Mesenchymal stem cell (in vitro differentiated cells and primary cell): Measurements from ENCODE around the gene CKB.
A peak's percentile ranks its signal among the peaks of the same experiment; 100 is the strongest.

Experiments
- DNase-seq: peaks from one replicate; pipeline ENCODE4 v3.0.0-alpha.2; 2013
- H2AFZ ChIP-seq: one replicate; pipeline ENCODE4 v1.6.1; 2013; ENCODE audit warnings: low read depth, mild to moderate bottlenecking, control low read depth, inconsistent platforms, low read length, moderate library complexity
- H2AK5ac ChIP-seq: 2 replicates; pipeline ENCODE4 v1.6.1; 2013; ENCODE audit warnings: low read length, moderate library complexity, mild to moderate bottlenecking, inconsistent platforms; ENCODE audit not compliant: severe bottlenecking
- H2BK120ac ChIP-seq: one replicate; pipeline ENCODE4 v1.6.1; 2013; ENCODE audit warnings: low read depth, mild to moderate bottlenecking, inconsistent platforms, low read length, moderate library complexity
- H2BK12ac ChIP-seq, 2 experiments: one replicate each; pipeline ENCODE4 v1.6.1; 2013; ENCODE audit warnings: inconsistent platforms in 2 of 2, low read length in 2 of 2, mild to moderate bottlenecking in 2 of 2, moderate library complexity in 2 of 2, control low read depth in 1 of 2
- H2BK15ac ChIP-seq: one replicate; pipeline ENCODE4 v1.6.1; 2013; ENCODE audit warnings: mild to moderate bottlenecking, low read depth, inconsistent platforms; ENCODE audit not compliant: poor library complexity, severe bottlenecking
- H2BK5ac ChIP-seq: 2 replicates; pipeline ENCODE4 v1.6.1; 2013; ENCODE audit warnings: low read depth, mild to moderate bottlenecking, low read length, control low read depth, inconsistent platforms; ENCODE audit not compliant: poor library complexity, severe bottlenecking
- H3K14ac ChIP-seq, 2 experiments: one replicate each; pipeline ENCODE4 v1.6.1; 2013; ENCODE audit warnings: inconsistent platforms in 2 of 2, low read length in 2 of 2, control low read depth in 1 of 2, mild to moderate bottlenecking in 1 of 2, moderate library complexity in 1 of 2
- H3K18ac ChIP-seq, 2 experiments: one replicate each; pipeline ENCODE4 v1.6.1; 2013; ENCODE audit warnings: inconsistent platforms in 2 of 2, low read length in 2 of 2, control low read depth in 1 of 2, low read depth in 1 of 2, mild to moderate bottlenecking in 1 of 2
- H3K23ac ChIP-seq, 2 experiments: one replicate each; pipeline ENCODE4 v1.6.1; 2013; ENCODE audit warnings: inconsistent platforms in 2 of 2, low read length in 2 of 2, mild to moderate bottlenecking in 2 of 2, moderate library complexity in 2 of 2, control low read depth in 1 of 2
- H3K27ac ChIP-seq: 2 replicates; pipeline ENCODE4 v1.5.1; 2013; ENCODE audit warnings: mild to moderate bottlenecking, moderate library complexity, low read length, control low read depth, inconsistent platforms; ENCODE audit not compliant: poor library complexity, severe bottlenecking
- H3K27me3 ChIP-seq, 2 experiments: 2 replicates each; pipeline versions ENCODE4 v1.6.1 to v1.7.0; 2013; ENCODE audit warnings: low read length in 2 of 2, mild to moderate bottlenecking in 2 of 2, moderate library complexity in 2 of 2, control low read depth in 1 of 2, inconsistent platforms in 1 of 2; ENCODE audit not compliant: control insufficient read depth in 1 of 2, insufficient read depth in 1 of 2
- H3K36me3 ChIP-seq, 2 experiments: 2 replicates each; pipeline versions ENCODE4 v1.6.1 to v1.7.0; 2013; ENCODE audit warnings: low read length in 2 of 2, control low read depth in 1 of 2, inconsistent platforms in 1 of 2, low read depth in 1 of 2, mild to moderate bottlenecking in 1 of 2; ENCODE audit not compliant: insufficient read depth in 2 of 2, control insufficient read depth in 1 of 2
- H3K4ac ChIP-seq, 2 experiments: one replicate each; pipeline ENCODE4 v1.6.1; 2013; ENCODE audit warnings: inconsistent platforms in 2 of 2, low read length in 2 of 2, mild to moderate bottlenecking in 2 of 2, moderate library complexity in 2 of 2, control low read depth in 1 of 2, low read depth in 1 of 2
- H3K4me1 ChIP-seq: 2 replicates; pipeline ENCODE4 v1.6.1; 2013; ENCODE audit warnings: low read depth, low read length, control low read depth; ENCODE audit not compliant: control insufficient read depth, insufficient read depth
- H3K4me2 ChIP-seq: 2 replicates; pipeline ENCODE4 v1.6.1; 2013; ENCODE audit warnings: low read length, mild to moderate bottlenecking, inconsistent platforms; ENCODE audit not compliant: poor library complexity, severe bottlenecking
- H3K4me3 ChIP-seq, 2 experiments: 2 replicates each; pipeline versions ENCODE4 v1.5.1 to v1.7.0; 2013; ENCODE audit warnings: low read length in 2 of 2, mild to moderate bottlenecking in 2 of 2, control low read depth in 1 of 2, low read depth in 1 of 2; ENCODE audit not compliant: insufficient read depth in 1 of 2
- H3K79me1 ChIP-seq: replicated peaks from 2 replicates; pipeline ENCODE4 v1.6.1; 2013; ENCODE audit warnings: mild to moderate bottlenecking, control low read depth, low read length, inconsistent platforms; ENCODE audit not compliant: poor library complexity, severe bottlenecking
- H3K9ac ChIP-seq: 2 replicates; pipeline ENCODE4 v1.7.0; 2013; ENCODE audit warnings: mild to moderate bottlenecking, low read length, moderate library complexity
- H3K9me3 ChIP-seq: 2 replicates; pipeline ENCODE4 v1.7.0; 2013; ENCODE audit warnings: mild to moderate bottlenecking, low read length; ENCODE audit not compliant: control insufficient read depth
- H4K8ac ChIP-seq: one replicate; pipeline ENCODE4 v1.6.1; 2013; ENCODE audit warnings: inconsistent platforms, mild to moderate bottlenecking, low read length, moderate library complexity
- H4K91ac ChIP-seq: one replicate; pipeline ENCODE4 v1.6.1; 2013; ENCODE audit warnings: mild to moderate bottlenecking, low read length, inconsistent platforms
- WGBS: methylation state at CpG from one replicate; pipeline ENCODE4 v1.1.7; 2013; ENCODE audit warnings: mixed read lengths; 5-methylcytosine and 5-hydroxymethylcytosine counted together

Gene CKB

GRCh38 chr14:103491691-103492090 lies 30.9 kb downstream of the CKB start:
- Histone ChIP-seq H3K4me2 (no peak overlapping the region), H3K36me3 (peaks cover 39 to 60% of the 10 kb centered on the region in 2 experiments), H2BK120ac (no peak overlapping the region), H3K9me3 (no peaks in the 10 kb centered on the region), H3K4ac (no peak overlapping the region), H2BK5ac (no peak overlapping the region), H2BK15ac (no peak overlapping the region), H4K91ac (no peak overlapping the region), H3K27ac (no peak overlapping the region), H3K4me1 (peaks cover 3% of the 10 kb centered on the region), H3K18ac (no peak overlapping the region), H3K14ac (no peak overlapping the region), H3K9ac (peak overlapping the region; percentile 66), H4K8ac (no peak overlapping the region), H3K23ac (no peak overlapping the region), H3K4me3 (no peak overlapping the region), H2AK5ac (no peak overlapping the region), H3K27me3 (no peaks in the 10 kb centered on the region), H2BK12ac (no peak overlapping the region), H3K79me1 (peaks cover 22% of the 10 kb centered on the region), H2AFZ (no peak overlapping the region)
- DNase-seq = no peak
- WGBS = 96% methylated on average over 9 of the region's 10 CpGs

GRCh38 chr14:103489621-103490020 lies 33.0 kb downstream of the CKB start:
- no peaks in the 10 kb centered on the region for H3K27me3 ChIP-seq
- no peak overlapping the region for H4K91ac ChIP-seq
- H3K14ac ChIP-seq = no peak overlapping the region
- peak overlapping the region; percentile 9 for H3K9ac ChIP-seq
- H2AK5ac ChIP-seq = no peak overlapping the region
- no peak for DNase-seq
- no peak overlapping the region for H3K4me2 ChIP-seq
- H3K27ac ChIP-seq = peak overlapping the region; percentile 41
- H3K79me1 ChIP-seq = peaks cover 18% of the 10 kb centered on the region
- H3K4ac ChIP-seq = no peak overlapping the region
- H3K4me3 ChIP-seq = peak overlapping the region in 1 of 2 experiments; percentile 8
- WGBS = 86% methylated on average over 2 of the region's 2 CpGs
- no peak overlapping the region for H2BK120ac ChIP-seq
- no peak overlapping the region for H2AFZ ChIP-seq
- H3K18ac ChIP-seq = no peak overlapping the region
- no peak overlapping the region for H2BK12ac ChIP-seq
- H2BK5ac ChIP-seq = no peak overlapping the region
- no peak overlapping the region for H4K8ac ChIP-seq
- no peak overlapping the region for H3K23ac ChIP-seq
- H3K4me1 ChIP-seq = peaks cover 3% of the 10 kb centered on the region
- H3K36me3 ChIP-seq = peaks cover 27 to 54% of the 10 kb centered on the region in 2 experiments
- no peaks in the 10 kb centered on the region for H3K9me3 ChIP-seq
- H2BK15ac ChIP-seq = no peak overlapping the region

DNA sequence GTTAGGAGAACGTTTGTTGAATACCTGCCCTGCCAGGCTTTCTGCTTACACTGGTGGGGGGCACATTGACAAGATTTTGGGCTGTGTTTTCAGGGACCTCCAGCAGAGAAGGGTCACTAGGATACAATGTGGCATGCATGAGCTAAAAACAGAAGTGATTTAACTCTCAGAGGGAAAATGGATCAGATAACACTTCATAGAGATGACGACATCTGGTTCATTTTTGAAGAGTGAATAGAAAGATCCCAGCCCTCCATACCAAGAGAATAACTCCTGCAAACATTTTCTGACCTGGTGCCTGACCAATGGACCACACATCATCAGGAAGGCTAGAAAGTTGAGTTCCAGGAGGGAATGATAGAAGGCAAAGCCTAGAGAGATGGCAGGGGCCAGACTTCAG lies 33.7 kb downstream of the CKB start:
- Histone ChIP-seq H2BK5ac (no peak overlapping the region), H2BK15ac (no peak overlapping the region), H3K27me3 (no peaks in the 10 kb centered on the region), H3K18ac (no peak overlapping the region), H3K27ac (peak overlapping the region; percentile 41), H2AFZ (no peak overlapping the region), H3K4me2 (no peak overlapping the region), H3K23ac (no peak overlapping the region), H2BK120ac (no peak overlapping the region), H3K4me3 (peak overlapping the region in 1 of 2 experiments; percentile 12), H3K9ac (peak overlapping the region; percentile 66), H3K9me3 (no peaks in the 10 kb centered on the region), H3K79me1 (peaks cover 17% of the 10 kb centered on the region), H2BK12ac (no peak overlapping the region), H3K36me3 (peaks cover 24 to 57% of the 10 kb centered on the region in 2 experiments), H3K14ac (no peak overlapping the region), H3K4ac (no peak overlapping the region), H2AK5ac (no peak overlapping the region), H4K91ac (no peak overlapping the region), H3K4me1 (peaks cover 3% of the 10 kb centered on the region), H4K8ac (no peak overlapping the region)
- 89% methylated on average over 2 of the region's 2 CpGs for WGBS
- DNase-seq = no peak

DNA sequence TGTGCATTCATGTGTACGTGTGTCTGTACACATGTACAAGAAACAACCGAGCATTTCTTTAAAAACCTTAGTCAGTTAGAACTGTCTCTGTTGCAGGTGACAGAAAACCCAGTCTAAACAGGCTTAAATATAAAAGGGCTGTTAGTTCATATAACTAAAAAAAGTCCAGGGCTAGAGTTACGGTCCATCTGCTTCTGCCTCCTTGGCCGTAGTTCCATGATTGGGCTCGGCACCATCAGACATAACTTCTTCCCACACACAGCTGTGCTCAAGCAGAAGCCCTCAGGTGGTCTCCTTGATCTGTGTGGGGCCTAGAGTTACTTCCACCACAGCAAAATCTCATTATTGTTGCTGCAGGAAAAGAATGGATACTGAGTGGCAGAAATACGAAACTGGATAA lies 34.6 kb downstream of the CKB start:
- Histone ChIP-seq H3K4me2 (no peak overlapping the region), H3K27me3 (no peaks in the 10 kb centered on the region), H3K18ac (no peak overlapping the region), H2BK12ac (no peak overlapping the region), H4K8ac (no peak overlapping the region), H3K27ac (peak overlapping the region; percentile 13), H3K14ac (no peak overlapping the region), H2AFZ (no peak overlapping the region), H2BK15ac (no peak overlapping the region), H2AK5ac (no peak overlapping the region), H2BK5ac (no peak overlapping the region), H3K4me1 (peaks cover 3% of the 10 kb centered on the region), H2BK120ac (no peak overlapping the region), H3K23ac (no peak overlapping the region), H3K79me1 (peaks cover 16% of the 10 kb centered on the region), H3K9ac (peak overlapping the region; percentile 66), H3K36me3 (peaks cover 19 to 63% of the 10 kb centered on the region in 2 experiments), H4K91ac (no peak overlapping the region), H3K9me3 (no peaks in the 10 kb centered on the region), H3K4ac (no peak overlapping the region), H3K4me3 (no peak overlapping the region)
- WGBS = 100% methylated on average over 6 of the region's 6 CpGs
- no peak for DNase-seq
